ENCODE data around the gene TMEM60. TPM values are rescaled to one million over a fixed set of nuclear protein-coding genes. Genes with fewer than 3 reads are reported as not detected.

The TMEM60 gene
- total and polyA plus RNA-seq, 2 of the 13 experiments (the other 11 are each of a cell fraction or from before 2014, with no cell fraction given): 25.6 to 27.7 TPM

DNA sequence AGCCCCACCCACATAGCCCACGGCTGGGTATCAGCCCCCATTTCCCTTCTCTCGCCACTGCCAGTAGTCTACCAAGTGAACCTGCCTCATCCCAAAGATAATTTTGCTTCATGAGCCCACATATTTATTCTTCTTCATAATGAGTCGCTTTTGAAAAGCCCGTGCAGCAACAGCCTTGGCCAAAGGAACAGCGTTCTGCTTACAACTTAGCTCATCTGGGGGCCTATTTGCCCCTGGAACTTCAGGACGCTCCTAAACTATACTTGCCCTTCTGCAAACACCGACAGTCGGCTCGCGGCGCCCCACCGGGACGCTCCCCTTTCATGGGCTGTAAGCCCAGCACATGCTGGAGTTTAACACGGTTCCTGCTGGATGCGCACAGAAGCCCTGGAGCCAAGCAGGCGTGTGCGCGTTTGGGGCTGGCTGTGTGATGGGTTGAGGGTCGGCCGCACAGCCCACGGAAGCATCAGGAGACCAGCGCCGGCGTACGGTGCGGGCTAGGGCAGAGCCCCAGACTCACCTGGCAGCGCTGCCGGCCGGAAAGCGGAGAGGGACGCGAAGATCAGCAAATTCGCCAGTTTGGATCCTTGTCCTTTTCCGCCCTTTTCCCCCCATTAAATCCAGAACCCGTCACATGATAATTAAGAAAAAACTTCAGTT, 370 bp downstream of the TMEM60 start (continued):
- TF ChIP-seq, protein P1, sequence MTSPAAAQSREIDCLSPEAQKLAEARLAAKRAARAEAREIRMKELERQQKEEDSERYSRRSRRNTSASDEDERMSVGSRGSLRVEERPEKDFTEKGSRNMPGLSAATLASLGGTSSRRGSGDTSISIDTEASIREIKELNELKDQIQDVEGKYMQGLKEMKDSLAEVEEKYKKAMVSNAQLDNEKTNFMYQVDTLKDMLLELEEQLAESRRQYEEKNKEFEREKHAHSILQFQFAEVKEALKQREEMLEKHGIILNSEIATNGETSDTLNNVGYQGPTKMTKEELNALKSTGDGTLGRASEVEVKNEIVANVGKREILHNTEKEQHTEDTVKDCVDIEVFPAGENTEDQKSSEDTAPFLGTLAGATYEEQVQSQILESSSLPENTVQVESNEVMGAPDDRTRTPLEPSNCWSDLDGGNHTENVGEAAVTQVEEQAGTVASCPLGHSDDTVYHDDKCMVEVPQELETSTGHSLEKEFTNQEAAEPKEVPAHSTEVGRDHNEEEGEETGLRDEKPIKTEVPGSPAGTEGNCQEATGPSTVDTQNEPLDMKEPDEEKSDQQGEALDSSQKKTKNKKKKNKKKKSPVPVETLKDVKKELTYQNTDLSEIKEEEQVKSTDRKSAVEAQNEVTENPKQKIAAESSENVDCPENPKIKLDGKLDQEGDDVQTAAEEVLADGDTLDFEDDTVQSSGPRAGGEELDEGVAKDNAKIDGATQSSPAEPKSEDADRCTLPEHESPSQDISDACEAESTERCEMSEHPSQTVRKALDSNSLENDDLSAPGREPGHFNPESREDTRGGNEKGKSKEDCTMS (CRISPR knock-in tag; conservative IDR thresholded peaks at IDR 0.05): no peak
- TF ChIP-seq ZNF564 (CRISPR knock-in tag; IDR thresholded peaks at IDR 0.05) (no peak), ZNF207 (IDR thresholded peaks at IDR 0.05; ENCODE audit: borderline replicate concordance) (no peak), NPAS2 (CRISPR knock-in tag; IDR thresholded peaks at IDR 0.05; ENCODE audit: borderline replicate concordance) (no peak), ZSCAN5A (CRISPR knock-in tag; IDR thresholded peaks at IDR 0.05; ENCODE audit: borderline replicate concordance) (no peak), ZSCAN21 (CRISPR knock-in tag; IDR thresholded peaks at IDR 0.05; ENCODE audit: borderline replicate concordance) (no peak), JDP2 (CRISPR knock-in tag; IDR thresholded peaks at IDR 0.05; ENCODE audit: borderline replicate concordance) (no peak), CC2D1A (CRISPR knock-in tag; IDR thresholded peaks at IDR 0.05) (no peak), PAWR (CRISPR knock-in tag; IDR thresholded peaks at IDR 0.05; ENCODE audit: borderline replicate concordance) (no peak), ZNF670 (CRISPR knock-in tag; IDR thresholded peaks at IDR 0.05; ENCODE audit: borderline replicate concordance) (no peak), XRCC5 (optimal IDR thresholded peaks at IDR 0.05; ENCODE audit: low read length) (no peak), NFIB (CRISPR knock-in tag; IDR thresholded peaks at IDR 0.05; ENCODE audit: borderline replicate concordance) (no peak), KAT7 (CRISPR knock-in tag; IDR thresholded peaks at IDR 0.05; ENCODE audit: borderline replicate concordance) (0 out of 2 replicates have a peak, but pooled peaks have one; percentile 47), ZNF264 (CRISPR knock-in tag; IDR thresholded peaks at IDR 0.05) (no peak), MTA3 (CRISPR knock-in tag; IDR thresholded peaks at IDR 0.05) (no peak), KLF13 (CRISPR knock-in tag; IDR thresholded peaks at IDR 0.05) (0 out of 2 replicates have a peak, but pooled peaks have one; percentile 57), ZNF766 (CRISPR knock-in tag; IDR thresholded peaks at IDR 0.05; ENCODE audit: borderline replicate concordance) (no peak), MATR3 (CRISPR knock-in tag; IDR thresholded peaks at IDR 0.05) (no peak), ZNF782 (CRISPR knock-in tag; IDR thresholded peaks at IDR 0.05; ENCODE audit: borderline replicate concordance) (peak; percentile 63; the same call in 1 of the 2 replicates), SRY (CRISPR knock-in tag; IDR thresholded peaks at IDR 0.05) (no peak), KDM2A (CRISPR knock-in tag; IDR thresholded peaks at IDR 0.05; ENCODE audit: borderline replicate concordance, low read depth) (no peak), ZNF552 (CRISPR knock-in tag; IDR thresholded peaks at IDR 0.05; ENCODE audit: borderline replicate concordance) (0 out of 2 replicates have a peak, but pooled peaks have one; percentile 50), ATF7-NPFF (CRISPR knock-in tag; IDR thresholded peaks at IDR 0.05; ENCODE audit: low read depth) (no peak; the same call in 1 of the 2 replicates)
- TF ChIP-seq, protein P2, sequence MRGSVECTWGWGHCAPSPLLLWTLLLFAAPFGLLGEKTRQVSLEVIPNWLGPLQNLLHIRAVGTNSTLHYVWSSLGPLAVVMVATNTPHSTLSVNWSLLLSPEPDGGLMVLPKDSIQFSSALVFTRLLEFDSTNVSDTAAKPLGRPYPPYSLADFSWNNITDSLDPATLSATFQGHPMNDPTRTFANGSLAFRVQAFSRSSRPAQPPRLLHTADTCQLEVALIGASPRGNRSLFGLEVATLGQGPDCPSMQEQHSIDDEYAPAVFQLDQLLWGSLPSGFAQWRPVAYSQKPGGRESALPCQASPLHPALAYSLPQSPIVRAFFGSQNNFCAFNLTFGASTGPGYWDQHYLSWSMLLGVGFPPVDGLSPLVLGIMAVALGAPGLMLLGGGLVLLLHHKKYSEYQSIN (CRISPR knock-in tag; IDR thresholded peaks at IDR 0.05; ENCODE audit: borderline replicate concordance): no peak
- TF ChIP-seq, protein P3, sequence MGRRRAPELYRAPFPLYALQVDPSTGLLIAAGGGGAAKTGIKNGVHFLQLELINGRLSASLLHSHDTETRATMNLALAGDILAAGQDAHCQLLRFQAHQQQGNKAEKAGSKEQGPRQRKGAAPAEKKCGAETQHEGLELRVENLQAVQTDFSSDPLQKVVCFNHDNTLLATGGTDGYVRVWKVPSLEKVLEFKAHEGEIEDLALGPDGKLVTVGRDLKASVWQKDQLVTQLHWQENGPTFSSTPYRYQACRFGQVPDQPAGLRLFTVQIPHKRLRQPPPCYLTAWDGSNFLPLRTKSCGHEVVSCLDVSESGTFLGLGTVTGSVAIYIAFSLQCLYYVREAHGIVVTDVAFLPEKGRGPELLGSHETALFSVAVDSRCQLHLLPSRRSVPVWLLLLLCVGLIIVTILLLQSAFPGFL (CRISPR knock-in tag; IDR thresholded peaks at IDR 0.05): no peak

All from HepG2 (cell line).